Ovary (tissue), 9 donors: ENCODE results near the gene F2RL3. TPM values are rescaled to one million over a fixed set of nuclear protein-coding genes. Genes with fewer than 3 reads are reported as not detected.

Source experiments
- DNase-seq, 5 donors: peaks; one replicate each; pipeline ENCODE4 v3.0.0-alpha.2; 2019 to 2020
- H3K27ac ChIP-seq, 2 donors: fragments of 200-600 bp; one replicate each; pipeline versions ENCODE4 v1.5.1 to v1.8.0; 2019 to 2022
- H3K27me3 ChIP-seq: fragments of 200-600 bp; one replicate; pipeline ENCODE4 v1.8.0; 2022
- H3K36me3 ChIP-seq: fragments of 200-600 bp; sonication (generic); one replicate; pipeline ENCODE4 v1.5.1; 2019
- H3K4me1 ChIP-seq: one replicate; pipeline ENCODE4 v1.8.1; 2013; ENCODE audit warnings: mild to moderate bottlenecking, moderate library complexity; ENCODE audit not compliant: insufficient read depth
- H3K4me3 ChIP-seq: fragments of 200-600 bp; sonication (generic); one replicate; pipeline ENCODE4 v1.5.1; 2017
- H3K9me3 ChIP-seq, 2 donors: fragments of 200-600 bp in 1 of 2; sonication (generic) in 1 of 2; one replicate each; pipeline versions ENCODE4 v1.5.1 to v1.8.1; 2013 to 2019; ENCODE audit warnings: mild to moderate bottlenecking in 1 of 2, moderate library complexity in 1 of 2
- CTCF ChIP-seq, 3 donors: fragments of 450-650 bp in 2 of 3; fragments of 200-600 bp in 1 of 3; IDR thresholded peaks; one replicate each; pipeline versions ENCODE4 v1.5.1 to v1.8.0; 2016 to 2022; ENCODE audit warnings: antibody characterized with exemption in 3 of 3, mild to moderate bottlenecking in 1 of 3
- EP300 ChIP-seq: sonication (generic); formaldehyde crosslinking; IDR thresholded peaks from one replicate; pipeline ENCODE4 v1.6.1; 2017; ENCODE audit warnings: antibody characterized with exemption
- POLR2A ChIP-seq: fragments of 450-650 bp; IDR thresholded peaks from one replicate; pipeline ENCODE4 v1.6.1; 2017; ENCODE audit warnings: antibody characterized with exemption, mild to moderate bottlenecking, moderate library complexity
- WGBS, 3 donors: extraction: QIAGEN DNeasy Blood & Tissue Kit in 1 of 3; methylation state at CpG; one replicate each; pipeline versions ENCODE4 v1.1.5 to v1.1.7; 2013 to 2017; 5-methylcytosine and 5-hydroxymethylcytosine counted together
- intact Hi-C, 4 donors: fragments of 100-400 bp; cut with DNase I; formaldehyde crosslinking; loops; one replicate each; pipeline versions ENCODE4 v1.11.0 to v1.15.1; 2022 to 2023
- polyA plus RNA-seq, 2 donors: library from polyadenylated mRNA; stranded (reverse); fragments of 200-250 nt in 1 of 2; fragments of 350-450 nt in 1 of 2; fragmentation: Illumina TruSeq in 1 of 2; extraction: RNeasy Lipid Tissue Mini Kit (QIAGEN cat#74804) in 1 of 2; gene quantifications; one replicate each; pipeline ENCODE4 v1.2.3, GENCODE V29; 2013 to 2014
- total RNA-seq, 7 donors: library from RNA; depleted of rRNA in 2 of 7; stranded (reverse); fragments of >200 nt in 2 of 7; fragmentation: NEBNext Ultra II Directional in 3 of 7; extraction: Animal tissue kit (Norgen Biotek cat#: 25700) in 3 of 7; gene quantifications; one replicate each; pipeline versions ENCODE4 v1.1.0 to v1.2.4, GENCODE V29; 2016 to 2023
- donor health status: DM: no; HTN: no; CAD: no; lungs with moderate emphysema.
- donor health status: DM: no; HTN: no; CAD: no.
- donor health status: Bipolar disorder and iron deficiency.
- donor health status: DM: yes; HTN: yes; CAD: no.
- donor health status: DM: no; HTN: no; CAD: no.
- donor health status: DM: yes; HTN: yes; CAD: no.

The F2RL3 gene
- total and polyA plus RNA-seq, 9 donors, result 0.08 to 5.4 (median 0.92) TPM

GRCh38 chr19:16890461-16891184, 1.8 kb downstream of the F2RL3 start:
- H3K27me3 ChIP-seq, result no peaks in the 10 kb centered on the region
- H3K4me3 ChIP-seq, result no peak overlapping the region
- WGBS, 3 donors, result 90 to 91% (median 91%) methylated on average over 24 of the region's 24 CpGs
- peaks cover 10% of the 10 kb centered on the region for H3K4me1 ChIP-seq
- no peaks in the 10 kb centered on the region for H3K36me3 ChIP-seq
- H3K9me3 ChIP-seq, result no peaks in the 10 kb centered on the region
- TF ChIP-seq EP300 (no peak), POLR2A (no peak), CTCF (IDR thresholded peaks at IDR 0.05) (no peak)
- intact Hi-C loops, result no loop called here
- DNase-seq, result no peak
- no peak overlapping the region for H3K27ac ChIP-seq

GRCh38 chr19:16891696-16892382, 3.0 kb downstream of the F2RL3 start:
- H3K27ac ChIP-seq, result no peak overlapping the region

GRCh38 chr19:16892436-16892835, 3.6 kb downstream of the F2RL3 start:
- intact Hi-C loops, result no loop called here
- no peak overlapping the region for H3K4me3 ChIP-seq

More at GRCh38 chr19:16891696-16892382, 3.0 kb downstream of the F2RL3 start:
- no peak for DNase-seq
- 90 to 93% (median 92%) methylated on average over 12 of the region's 12 CpGs for WGBS, 3 donors
- Histone ChIP-seq H3K4me1 (peaks cover 10% of the 10 kb centered on the region), H3K36me3 (no peaks in the 10 kb centered on the region), H3K27me3 (no peaks in the 10 kb centered on the region), H3K4me3 (no peak overlapping the region), H3K9me3 (no peaks in the 10 kb centered on the region)
- TF ChIP-seq CTCF (IDR thresholded peaks at IDR 0.05) (no peak), EP300 (no peak), POLR2A (no peak)
- intact Hi-C loops, result no loop called here

More at GRCh38 chr19:16892436-16892835, 3.6 kb downstream of the F2RL3 start:
- no peak for DNase-seq
- TF ChIP-seq EP300 (no peak), POLR2A (no peak), CTCF (IDR thresholded peaks at IDR 0.05) (no peak)
- 71 to 74% (median 73%) methylated on average over 4 of the region's 4 CpGs for WGBS, 3 donors
- Histone ChIP-seq H3K27me3 (no peaks in the 10 kb centered on the region), H3K4me1 (peaks cover 10% of the 10 kb centered on the region), H3K36me3 (no peaks in the 10 kb centered on the region), H3K9me3 (no peaks in the 10 kb centered on the region), H3K27ac (no peak overlapping the region)
